Measurements from ENCODE around the gene HOXA1.

- no peak for TF ChIP-seq CTCF (IDR thresholded peaks at IDR 0.05)
- TF ChIP-seq POLR2AphosphoS5 (IDR thresholded peaks at IDR 0.05; ENCODE audit: low read depth, low read length), result no peak
- TF ChIP-seq, protein P1, sequence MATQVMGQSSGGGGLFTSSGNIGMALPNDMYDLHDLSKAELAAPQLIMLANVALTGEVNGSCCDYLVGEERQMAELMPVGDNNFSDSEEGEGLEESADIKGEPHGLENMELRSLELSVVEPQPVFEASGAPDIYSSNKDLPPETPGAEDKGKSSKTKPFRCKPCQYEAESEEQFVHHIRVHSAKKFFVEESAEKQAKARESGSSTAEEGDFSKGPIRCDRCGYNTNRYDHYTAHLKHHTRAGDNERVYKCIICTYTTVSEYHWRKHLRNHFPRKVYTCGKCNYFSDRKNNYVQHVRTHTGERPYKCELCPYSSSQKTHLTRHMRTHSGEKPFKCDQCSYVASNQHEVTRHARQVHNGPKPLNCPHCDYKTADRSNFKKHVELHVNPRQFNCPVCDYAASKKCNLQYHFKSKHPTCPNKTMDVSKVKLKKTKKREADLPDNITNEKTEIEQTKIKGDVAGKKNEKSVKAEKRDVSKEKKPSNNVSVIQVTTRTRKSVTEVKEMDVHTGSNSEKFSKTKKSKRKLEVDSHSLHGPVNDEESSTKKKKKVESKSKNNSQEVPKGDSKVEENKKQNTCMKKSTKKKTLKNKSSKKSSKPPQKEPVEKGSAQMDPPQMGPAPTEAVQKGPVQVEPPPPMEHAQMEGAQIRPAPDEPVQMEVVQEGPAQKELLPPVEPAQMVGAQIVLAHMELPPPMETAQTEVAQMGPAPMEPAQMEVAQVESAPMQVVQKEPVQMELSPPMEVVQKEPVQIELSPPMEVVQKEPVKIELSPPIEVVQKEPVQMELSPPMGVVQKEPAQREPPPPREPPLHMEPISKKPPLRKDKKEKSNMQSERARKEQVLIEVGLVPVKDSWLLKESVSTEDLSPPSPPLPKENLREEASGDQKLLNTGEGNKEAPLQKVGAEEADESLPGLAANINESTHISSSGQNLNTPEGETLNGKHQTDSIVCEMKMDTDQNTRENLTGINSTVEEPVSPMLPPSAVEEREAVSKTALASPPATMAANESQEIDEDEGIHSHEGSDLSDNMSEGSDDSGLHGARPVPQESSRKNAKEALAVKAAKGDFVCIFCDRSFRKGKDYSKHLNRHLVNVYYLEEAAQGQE (IDR thresholded peaks at IDR 0.05; ENCODE audit: insufficient read depth in 1 of 2, low read depth in 2 of 2, low read length in 1 of 2), result no peak
- TF ChIP-seq SIN3A (IDR thresholded peaks at IDR 0.05; ENCODE audit: borderline replicate concordance, insufficient read depth, low read depth, low read length), result no peak
Observed at GRCh38 chr7:27079234-27079975, 16.4 kb downstream of the HOXA1 start.
